Measurements from ENCODE around the gene IL11RA. TPM values are rescaled to one million over a fixed set of nuclear protein-coding genes. Genes with fewer than 3 reads are reported as not detected.

The IL11RA gene
- total and polyA plus RNA-seq, 10 of the 15 experiments (the other 5 are each of a cell fraction or from before 2014, with no cell fraction given), result 0.32 to 5.8 (median 2.2) TPM

GRCh38 chr9:34689512-34689911 lies 37.5 kb downstream of the IL11RA start:
- in situ Hi-C loops (cut with MboI), result no loop called here
- no TSS peak for BruUV-seq (replicated peaks)
- no peak for FAIRE-seq
- TF ChIP-seq REST (IDR thresholded peaks at IDR 0.05; ENCODE audit: low read depth, low read length), result no peak
- TF ChIP-seq IKZF1 (conservative IDR thresholded peaks at IDR 0.05), result no peak
- TF ChIP-seq ZZZ3 (IDR thresholded peaks at IDR 0.05; ENCODE audit: control insufficient read depth, insufficient read length, low read depth), result no peak
- TF ChIP-seq ASH2L (IDR thresholded peaks at IDR 0.05; ENCODE audit: borderline replicate concordance, low read depth), result no peak
- no peak for TF ChIP-seq PAX8 (IDR thresholded peaks at IDR 0.05)
- no peak for TF ChIP-seq RFX5 (IDR thresholded peaks at IDR 0.05; ENCODE audit: low read depth, low read length)
- TF ChIP-seq SKIL (IDR thresholded peaks at IDR 0.05; ENCODE audit: low read depth, poor library complexity, severe bottlenecking), result no peak
- TF ChIP-seq ZNF24 (IDR thresholded peaks at IDR 0.05), result no peak
- no peak for TF ChIP-seq RAD21 (IDR thresholded peaks at IDR 0.05; ENCODE audit: insufficient read depth, low read depth, low read length)
- TF ChIP-seq IKZF2 (IDR thresholded peaks at IDR 0.05), result no peak
- TF ChIP-seq IRF5 (IDR thresholded peaks at IDR 0.05; ENCODE audit: borderline replicate concordance), result no peak
- TF ChIP-seq BRCA1 (IDR thresholded peaks at IDR 0.05; ENCODE audit: low read depth, low read length), result no peak
- no peak for TF ChIP-seq PRDM15 (CRISPR knock-in tag; IDR thresholded peaks at IDR 0.05)
- TF ChIP-seq POLR2AphosphoS2 (IDR thresholded peaks at IDR 0.05; ENCODE audit: low read depth, low read length), result no peak
- no peak for TF ChIP-seq SMAD5 (IDR thresholded peaks at IDR 0.05; ENCODE audit: low read depth)

More at GRCh38 chr9:34689512-34689911, 37.5 kb downstream of the IL11RA start:
- Histone ChIP-seq H3K4me3 (no peak overlapping the region), H3K4me1 (ENCODE audit: control insufficient read depth, insufficient read depth, low read length) (peaks cover 16% of the 10 kb centered on the region), H4K20me1 (ENCODE audit: control insufficient read depth, insufficient read depth) (no peaks in the 10 kb centered on the region), H3K27me3 (replicated peaks in 1 of 2; ENCODE audit: control insufficient read depth in 2 of 2, insufficient read depth in 2 of 2, low read length in 1 of 2) (no peaks in the 10 kb centered on the region; a peak in 2 of 4 replicates), H3K9ac (ENCODE audit: control insufficient read depth, insufficient read depth, low read length) (no peak overlapping the region), H3K27ac (ENCODE audit: control insufficient read depth, insufficient read depth) (no peak overlapping the region), H2AFZ (ENCODE audit: control insufficient read depth, low read depth, low read length) (no peak overlapping the region), H3K9me3 (replicated peaks; ENCODE audit: control insufficient read depth, insufficient read depth, low read length) (no peaks in the 10 kb centered on the region), H3K4me2 (ENCODE audit: control insufficient read depth, insufficient read depth) (no peak overlapping the region), H3K36me3 (ENCODE audit: control insufficient read depth in 2 of 2, insufficient read depth in 2 of 2, low read length in 1 of 2) (no peaks in the 10 kb centered on the region), H3K79me2 (ENCODE audit: control insufficient read depth, insufficient read depth, low read length) (no peaks in the 10 kb centered on the region)
- WGBS (ENCODE audit: insufficient coverage, insufficient replicate concordance, low lambda C conversion rate, missing lambda C conversion rate), result 46% methylated on average over 8 of the region's 8 CpGs
- DNase-seq (ENCODE audit: low read depth, low spot score), result no peak
- SMC1A ChIA-PET (ENCODE audit: uncharacterized antibody, unreplicated experiment), result no interaction called here
- CTCF ChIA-PET, result no interaction called here
- RAD21 ChIA-PET (ENCODE audit: unreplicated experiment), result no interaction called here
- no peak for ATAC-seq
- intact Hi-C loops (cut with micrococcal nuclease; ENCODE audit: unreplicated experiment), result no loop called here
- POLR2A ChIA-PET, result no interaction called here
